Measurements from ENCODE around the gene SLC25A34. TPM values are rescaled to one million over a fixed set of nuclear protein-coding genes. Genes with fewer than 3 reads are reported as not detected.

Gene SLC25A34
- 3.8 and 5.8 TPM in 2 replicates for total RNA-seq

- Mint-ChIP-seq H3K4me3 (no peak within 1 kb of the TSS), H3K27ac (peak within 1 kb of the TSS; percentile 30), H3K36me3 (ENCODE audit: low read depth) (peaks cover 27% of the 10 kb centered on the region), H3K27me3 (no peaks in the 10 kb centered on the region), H3K9me3 (no peaks in the 10 kb centered on the region), H3K4me1 (peaks cover 8% of the 10 kb centered on the region)
- ChIA-PET CTCF (no interaction called here), POLR2A (interaction anchor here (0.9 to 1.1 kb wide), 2 partner anchors 25 to 40 kb away, joined by 4 to 6 read pairs; no protein-coding TSS in a partner anchor)
- no peak for DNase-seq
- intact Hi-C loops (cut with micrococcal nuclease): no loop called here
- no peak for ATAC-seq (ENCODE audit: low read depth)
- no peak for TF ChIP-seq CTCF (IDR thresholded peaks at IDR 0.05)
These were observed at the start of gene SLC25A34 for GRCh38 chr1:15736038-15736891. TSS of gene SLC25A34 (plus strand) at chr1:15736258. CDS start at chr1:15736486, 228 bp downstream.

DNA sequence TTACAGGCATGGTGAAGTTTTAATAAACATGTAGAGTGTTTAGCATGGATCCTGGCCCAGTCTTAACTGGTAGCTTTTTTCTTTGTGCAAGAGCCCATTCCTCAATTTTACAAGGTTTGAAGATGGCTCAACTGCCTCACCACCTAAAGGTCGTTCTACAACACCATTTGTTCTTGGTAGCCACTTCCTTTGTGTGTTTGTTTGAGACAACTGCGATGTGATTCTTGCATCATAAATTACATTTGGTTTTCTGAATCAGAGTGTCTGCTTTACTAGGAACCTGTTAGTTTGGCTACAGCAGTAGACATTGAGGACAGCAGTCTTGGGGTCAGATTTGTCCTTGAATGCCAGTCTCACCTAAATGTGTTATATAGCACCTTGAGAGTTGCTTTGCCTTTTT is 48.6 kb upstream of the SLC25A34 start:
- TF ChIP-seq CTCF (IDR thresholded peaks at IDR 0.05): no peak
- ATAC-seq (ENCODE audit: low read depth) (no peak), DNase-seq (no peak)
- Mint-ChIP-seq H3K36me3 (ENCODE audit: low read depth) (peaks cover 26% of the 10 kb centered on the region), H3K27ac (no peak overlapping the region), H3K9me3 (no peaks in the 10 kb centered on the region), H3K4me3 (no peak overlapping the region), H3K27me3 (no peaks in the 10 kb centered on the region), H3K4me1 (peaks cover 62% of the 10 kb centered on the region)
- intact Hi-C loops (cut with micrococcal nuclease): loop anchor here (10.0 kb wide), 2 partner anchors 277 to 677 kb away; partner anchors contain the start of gene SZRD1
- CTCF ChIA-PET: no interaction called here
- POLR2A ChIA-PET: no interaction called here

DNA sequence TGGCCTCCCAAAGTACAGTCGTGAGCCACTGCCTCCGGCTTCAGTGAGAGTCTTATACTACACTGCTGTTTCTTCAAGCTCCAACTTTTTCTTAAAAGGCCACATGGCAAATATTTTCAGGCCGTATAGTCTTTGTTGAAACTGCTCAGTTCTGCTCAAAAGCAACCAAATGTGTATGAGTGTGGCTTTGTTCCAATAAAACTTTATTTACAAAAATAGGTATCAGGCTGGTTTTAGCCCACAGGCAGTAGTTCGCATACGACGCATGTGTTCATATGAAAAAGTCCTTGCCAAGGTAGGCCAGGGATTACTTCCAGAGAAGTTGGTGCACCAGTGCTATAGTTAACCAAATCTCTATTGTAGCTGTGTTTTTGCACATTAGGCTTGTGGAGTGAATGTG is 45.7 kb upstream of the SLC25A34 start:
- ATAC-seq (ENCODE audit: low read depth) (no peak), DNase-seq (no peak)
- Mint-ChIP-seq H3K4me3 (no peak overlapping the region), H3K27me3 (no peaks in the 10 kb centered on the region), H3K9me3 (no peaks in the 10 kb centered on the region), H3K27ac (no peak overlapping the region), H3K4me1 (peaks cover 70% of the 10 kb centered on the region), H3K36me3 (ENCODE audit: low read depth) (peaks cover 36% of the 10 kb centered on the region)
- POLR2A ChIA-PET: interaction anchor here (1.0 to 1.2 kb wide), 2 partner anchors 9 to 11 kb away, joined by 3 to 5 read pairs; no protein-coding TSS in a partner anchor
- intact Hi-C loops (cut with micrococcal nuclease): no loop called here
- CTCF ChIA-PET: no interaction called here
- TF ChIP-seq CTCF (IDR thresholded peaks at IDR 0.05): no peak

- Mint-ChIP-seq H3K4me1 (peaks cover 73% of the 10 kb centered on the region), H3K9me3 (no peaks in the 10 kb centered on the region), H3K4me3 (no peak overlapping the region), H3K27ac (peak overlapping the region; percentile 88), H3K27me3 (no peaks in the 10 kb centered on the region), H3K36me3 (ENCODE audit: low read depth) (peaks cover 37% of the 10 kb centered on the region)
- no peak for TF ChIP-seq CTCF (IDR thresholded peaks at IDR 0.05)
- no peak for DNase-seq
- no peak for ATAC-seq (ENCODE audit: low read depth)
- ChIA-PET CTCF (no interaction called here), POLR2A (interaction anchor here (3.5 kb wide), 1 partner anchor 10 kb away, joined by 12 read pairs; no protein-coding TSS in a partner anchor)
- intact Hi-C loops (cut with micrococcal nuclease): no loop called here
These were observed 44.5 kb upstream of the SLC25A34 start for GRCh38 chr1:15691434-15692032.

- no peak for ATAC-seq (ENCODE audit: low read depth)
- DNase-seq: no peak
- H3K4me3 Mint-ChIP-seq: no peak overlapping the region
- peaks cover 40% of the 10 kb centered on the region for H3K36me3 Mint-ChIP-seq (ENCODE audit: low read depth)
- ChIA-PET CTCF (no interaction called here), POLR2A (interaction anchor here (3.5 kb wide), 1 partner anchor 10 kb away, joined by 12 read pairs; no protein-coding TSS in a partner anchor)
- no peaks in the 10 kb centered on the region for H3K27me3 Mint-ChIP-seq
- intact Hi-C loops (cut with micrococcal nuclease): no loop called here
- H3K27ac Mint-ChIP-seq: peak overlapping the region; percentile 88
- peaks cover 77% of the 10 kb centered on the region for H3K4me1 Mint-ChIP-seq
- no peaks in the 10 kb centered on the region for H3K9me3 Mint-ChIP-seq
- no peak for TF ChIP-seq CTCF (IDR thresholded peaks at IDR 0.05)
These were observed 43.9 kb upstream of the SLC25A34 start for GRCh38 chr1:15692121-15692682.

Data from activated B cell treated with CpG ODN at 0.5 μM for 24 hours (primary cell).